Activated T-cell treated with anti-CD3 and anti-CD28 coated beads for 1 hour (primary cell): Measurements from ENCODE around the gene TPST1.
"Not testable (repeated sequence)": the region's sequence is repeated elsewhere in the genome, so short reads cannot be mapped to it uniquely, and the experiment has no call there.

Source experiments
- DNase-seq: peaks from one replicate; pipeline ENCODE4 v3.0.0-alpha.2; 2020; ENCODE audit warnings: low read depth

Gene TPST1

DNA sequence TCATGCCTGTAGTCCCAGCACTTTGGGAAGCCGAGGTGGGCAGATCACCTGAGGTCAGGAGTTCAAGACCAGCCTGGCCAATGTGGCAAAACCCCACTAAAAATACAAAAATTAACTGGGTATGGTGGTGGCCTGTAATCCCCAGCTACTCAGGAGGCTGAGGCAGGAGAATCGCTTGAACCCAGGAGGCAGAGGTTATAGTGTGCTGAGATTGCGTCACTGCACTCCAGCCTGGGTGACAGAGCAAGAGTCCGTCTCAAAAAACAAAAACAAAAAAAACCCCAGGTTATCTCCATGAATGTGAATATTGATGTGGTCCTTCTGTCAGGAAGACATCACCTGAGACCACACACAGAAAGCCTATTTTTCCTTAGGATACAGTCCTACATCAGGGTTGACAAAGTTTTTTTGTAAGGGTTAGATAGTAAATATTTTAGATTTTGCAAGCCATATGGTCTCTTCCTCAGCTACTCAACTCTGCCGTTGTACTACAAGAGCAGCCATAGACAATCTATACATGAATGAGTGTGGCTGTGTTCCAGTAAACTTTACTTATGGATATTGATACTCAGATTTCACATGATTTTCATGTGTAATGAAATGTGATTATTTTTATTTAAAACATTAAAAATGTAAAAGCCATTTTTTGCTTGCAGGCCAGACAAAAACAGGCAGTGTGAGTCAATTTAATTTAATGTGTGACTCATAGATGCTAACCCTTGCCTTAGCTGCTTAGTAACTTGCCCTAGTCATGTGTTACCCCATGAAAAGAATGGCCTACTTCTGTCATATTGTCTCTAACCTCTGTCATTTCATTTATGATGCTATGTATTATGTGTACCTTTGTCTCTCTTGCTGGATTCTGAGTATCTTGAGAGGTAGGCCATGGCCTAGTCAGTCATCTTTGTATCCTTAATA, 78.1 kb downstream of the TPST1 start:
- DNase-seq, result no peak

GRCh38 chr7:66296001-66296521, 90.9 kb downstream of the TPST1 start:
- DNase-seq, result no peak

DNA sequence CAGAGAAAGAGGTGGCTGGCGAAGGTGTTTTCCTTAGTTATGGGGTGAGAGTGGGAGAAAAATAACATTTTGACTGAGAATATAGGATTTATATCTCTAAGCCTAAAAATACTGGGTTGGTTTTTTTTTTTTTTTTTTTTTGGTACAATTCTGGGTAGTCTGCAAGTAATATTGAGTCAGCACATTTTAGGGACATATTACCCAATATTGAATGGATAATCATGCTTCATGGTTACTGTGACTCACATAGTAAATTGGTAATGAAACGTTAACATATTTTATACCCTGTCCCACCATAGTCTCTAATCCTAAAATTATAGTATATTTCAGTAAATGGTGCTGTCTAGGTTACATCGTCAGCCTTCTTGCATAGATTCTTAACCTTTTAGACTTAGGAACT, 91.4 kb downstream of the TPST1 start:
- DNase-seq, result no peak

- no peak for DNase-seq
Observed at GRCh38 chr7:66297579-66297978, 92.4 kb downstream of the TPST1 start.

- no peak for DNase-seq
Observed at GRCh38 chr7:66301249-66301648, 96.1 kb downstream of the TPST1 start.

GRCh38 chr7:66301737-66302136, 96.6 kb downstream of the TPST1 start:
- no peak for DNase-seq

DNA sequence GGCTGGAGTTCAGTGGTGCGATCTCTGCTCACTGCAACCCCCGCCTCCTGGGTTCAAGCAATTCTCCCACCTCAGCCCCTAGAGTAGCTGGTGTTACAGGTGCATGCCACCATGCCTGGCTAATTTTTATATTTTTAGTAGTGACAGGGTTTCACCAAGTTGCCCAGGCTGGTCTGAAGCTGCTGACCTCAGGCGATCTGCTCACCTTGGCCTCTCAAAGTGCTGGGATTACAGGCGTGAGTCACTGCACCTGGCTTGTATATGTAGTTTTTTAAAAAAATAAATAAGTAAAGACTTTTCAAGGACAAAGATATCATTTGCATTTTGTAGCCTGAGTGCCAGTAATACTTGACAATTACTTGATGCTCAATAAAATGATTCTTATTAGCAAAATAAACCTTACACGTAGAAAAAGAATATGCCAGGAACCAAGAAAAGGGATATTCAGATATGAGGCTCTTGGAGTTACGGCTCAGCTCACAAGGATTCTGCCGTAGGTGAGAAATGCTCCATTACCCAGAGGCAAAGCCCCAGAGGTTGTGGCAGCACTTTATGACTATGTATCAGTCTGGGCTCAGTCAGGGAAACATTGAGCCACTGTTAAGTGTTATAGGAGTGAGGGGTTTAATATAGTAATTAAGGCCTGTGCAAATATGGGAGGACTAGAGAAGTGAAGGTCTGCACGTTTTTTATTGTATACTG, 98.5 kb downstream of the TPST1 start:
- no peak for DNase-seq

- no peak for DNase-seq
Observed at GRCh38 chr7:66304536-66304935, 99.4 kb downstream of the TPST1 start.

- DNase-seq, result no peak
Observed at GRCh38 chr7:66306243-66306642, 101.1 kb downstream of the TPST1 start.

DNA sequence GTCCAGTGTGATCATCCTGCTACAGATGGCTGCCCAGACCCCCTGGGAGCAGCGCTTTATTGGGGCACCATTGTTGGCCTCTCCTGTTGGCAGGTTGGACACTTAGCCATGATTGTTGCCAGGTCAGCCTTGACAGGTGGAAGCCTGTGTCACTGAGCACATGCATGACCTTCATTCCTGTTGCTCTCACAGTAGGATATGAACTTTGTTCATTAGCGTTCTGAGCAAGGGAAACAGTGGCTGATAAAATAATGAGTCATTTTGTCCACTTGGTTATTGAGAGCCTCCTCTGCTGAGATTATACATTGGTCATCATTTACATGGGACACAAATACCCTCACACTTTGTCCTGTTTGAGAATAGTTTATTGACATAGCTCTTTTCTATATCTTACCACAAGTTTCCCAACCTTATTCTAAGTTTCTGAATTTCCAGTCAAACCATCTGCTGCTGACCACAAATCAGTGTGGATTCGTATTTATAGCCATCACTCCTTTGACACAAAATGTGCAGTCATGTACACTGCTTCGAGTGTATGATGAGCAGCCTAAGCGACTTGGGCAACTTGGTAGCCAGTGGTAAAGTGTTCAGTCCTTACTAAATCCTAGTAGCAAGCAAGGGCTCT, 102.6 kb downstream of the TPST1 start:
- no peak for DNase-seq

GRCh38 chr7:66308411-66308810, 103.3 kb downstream of the TPST1 start:
- DNase-seq, result no peak

GRCh38 chr7:66310620-66311019, 105.5 kb downstream of the TPST1 start:
- no peak for DNase-seq

DNA sequence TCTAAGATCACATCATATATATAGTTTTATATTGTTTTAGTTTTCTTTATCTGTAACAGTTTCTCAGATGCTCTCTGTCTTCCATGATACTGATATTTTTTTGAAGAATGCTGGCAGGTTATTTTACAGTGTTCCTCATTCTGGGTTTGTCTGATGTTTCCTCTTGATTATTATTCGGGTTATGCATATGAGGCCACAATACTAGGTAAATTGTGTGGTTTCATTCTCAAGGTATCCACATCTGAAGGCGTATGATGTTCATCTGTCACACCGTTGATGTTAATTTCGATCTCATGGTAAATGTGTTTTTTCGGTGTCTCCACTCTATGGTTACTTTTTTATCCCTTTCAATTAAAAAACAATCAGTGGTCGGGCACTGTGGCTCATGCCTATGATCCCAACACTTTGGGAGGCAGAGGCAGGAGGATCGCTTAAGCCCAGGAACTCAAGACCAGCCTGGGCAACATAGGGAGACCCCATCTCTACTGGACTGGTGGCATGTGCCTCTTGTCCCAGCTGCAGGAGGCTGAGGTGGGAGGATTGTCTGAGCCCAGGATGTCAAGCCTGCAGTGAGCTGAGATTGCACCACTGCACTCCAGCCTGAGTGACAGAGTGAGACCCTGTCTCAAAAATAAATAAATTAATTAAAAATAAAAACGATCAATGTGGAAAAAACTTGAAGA, 108.9 kb downstream of the TPST1 start:
- no peak for DNase-seq

DNA sequence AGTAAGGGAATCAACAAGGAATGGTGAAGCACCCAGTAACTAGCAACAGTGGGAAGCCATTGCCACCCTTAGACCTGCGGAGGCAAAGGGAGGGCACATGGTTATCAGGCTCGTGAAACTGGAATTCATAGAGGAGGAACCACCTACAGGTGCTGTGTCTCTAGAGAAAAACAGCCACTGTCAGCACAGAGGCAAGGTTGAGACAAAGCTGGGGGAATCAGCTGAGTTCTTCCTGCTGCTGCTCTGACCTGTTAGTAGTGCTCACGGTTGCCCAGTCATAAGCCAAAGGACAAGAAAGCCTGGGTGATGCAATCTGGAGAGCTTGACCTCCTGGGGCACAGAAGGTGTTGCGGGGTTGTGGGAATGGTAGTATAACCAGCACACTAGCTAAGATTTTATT, 110.1 kb downstream of the TPST1 start:
- DNase-seq, result no peak

DNA sequence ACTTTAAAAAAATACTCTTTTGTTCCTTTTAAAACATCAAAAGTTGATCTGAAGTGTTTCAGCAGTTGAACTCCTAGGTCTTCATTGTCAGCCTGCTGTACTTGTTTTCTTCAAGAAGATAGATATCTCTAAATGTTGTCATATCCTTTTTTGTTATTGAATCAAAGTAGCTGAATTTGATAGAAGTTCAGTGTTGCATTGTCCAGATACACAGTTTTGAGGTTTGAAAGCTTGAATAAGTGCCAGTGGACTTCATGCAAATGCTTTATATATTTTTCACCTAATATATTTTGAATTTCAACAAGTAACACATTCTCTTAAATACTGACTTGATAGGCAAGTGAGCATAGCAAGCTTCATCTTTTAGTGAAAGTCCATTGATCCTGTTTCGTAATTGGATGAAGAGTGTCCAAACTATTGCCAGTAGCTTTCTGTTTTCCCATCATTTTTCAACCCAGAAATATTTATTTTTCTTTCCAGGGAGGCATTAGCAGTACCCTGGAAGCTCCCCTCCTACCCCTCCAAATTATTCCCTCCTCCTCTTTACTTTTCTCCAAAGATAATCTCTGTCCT, 114.4 kb downstream of the TPST1 start:
- no peak for DNase-seq

DNA sequence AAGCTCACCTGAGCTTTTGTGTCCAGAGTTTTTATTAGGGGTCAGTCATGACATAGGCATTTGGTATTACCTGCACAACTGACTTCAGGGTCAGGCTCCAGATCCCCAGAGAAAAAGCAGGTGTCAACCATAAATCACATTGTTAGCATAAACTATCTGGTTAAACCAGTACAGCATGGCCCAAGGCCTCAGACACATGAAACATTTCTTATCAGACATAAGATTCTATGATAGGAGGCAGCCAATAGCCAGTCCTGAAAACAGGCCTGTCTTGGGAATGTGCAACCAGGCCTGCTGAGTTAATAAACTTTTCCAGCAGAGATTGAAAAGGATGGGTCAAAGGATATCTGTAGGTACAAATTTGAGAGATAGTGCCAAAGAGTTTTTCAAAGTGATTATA, 116.1 kb downstream of the TPST1 start:
- no peak for DNase-seq

- no peak for DNase-seq
Observed at GRCh38 chr7:66323114-66323796, 118.1 kb downstream of the TPST1 start.

- not testable (repeated sequence) for DNase-seq
Observed at GRCh38 chr7:66324985-66325384, 119.9 kb downstream of the TPST1 start.

DNA sequence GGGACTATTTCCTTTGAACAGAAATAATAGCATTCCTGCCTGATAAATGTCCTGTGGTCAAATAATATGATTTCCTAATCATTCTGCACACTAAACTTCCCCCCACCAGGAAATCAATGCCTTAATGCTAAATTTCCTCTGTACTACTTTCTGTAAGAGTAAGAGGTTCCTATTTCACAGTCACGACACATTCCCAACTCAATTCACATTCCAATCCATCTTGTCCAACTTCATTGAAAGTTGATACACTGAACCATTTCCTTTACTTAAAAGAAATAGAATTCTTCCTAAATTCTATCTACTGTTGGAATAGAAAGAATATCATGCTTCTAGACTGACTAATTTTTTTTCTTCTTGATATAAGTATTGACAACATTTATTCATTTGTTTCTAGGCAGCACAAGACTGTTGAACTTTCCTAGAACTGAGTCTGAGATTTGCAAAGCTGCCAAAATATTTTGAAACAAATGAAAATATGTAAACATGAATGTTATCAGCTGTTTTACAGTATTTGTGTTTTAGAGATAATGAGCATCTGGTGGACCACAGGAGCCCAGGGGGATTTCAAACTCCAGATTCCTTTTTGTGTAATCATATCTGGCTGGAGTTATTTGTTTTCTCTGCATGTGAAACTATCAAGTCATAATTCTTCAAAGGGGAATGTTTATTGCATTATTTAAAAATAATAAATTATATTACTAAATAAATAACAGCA, 121.5 kb downstream of the TPST1 start:
- DNase-seq, result no peak

DNA sequence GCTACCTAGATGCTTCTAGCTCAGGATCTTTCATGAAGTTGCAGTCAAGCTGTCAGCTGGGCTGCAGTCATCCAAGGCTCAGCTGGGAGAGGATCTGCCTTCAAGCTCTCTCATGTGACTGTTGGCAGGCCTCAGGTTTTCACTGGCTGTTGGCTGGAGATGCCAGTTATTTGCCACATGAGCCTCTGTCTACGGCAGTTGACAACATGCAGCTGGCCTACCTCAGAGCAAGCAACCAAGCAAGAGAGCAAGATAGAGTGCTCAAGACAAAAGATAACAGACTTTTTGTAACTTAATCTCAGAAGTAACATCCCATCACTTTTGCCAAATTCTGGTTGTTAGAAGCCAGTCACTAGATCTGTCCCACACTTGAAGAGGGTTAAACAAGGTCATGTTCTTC, 125.8 kb downstream of the TPST1 start:
- DNase-seq, result no peak

GRCh38 chr7:66331883-66332282, 126.7 kb downstream of the TPST1 start:
- DNase-seq, result no peak
